ENCODE data around the gene LRRC37A.
"Not testable (repeated sequence)": the region's sequence is repeated elsewhere in the genome, so short reads cannot be mapped to it uniquely, and the experiment has no call there.

LRRC37A gene

DNA sequence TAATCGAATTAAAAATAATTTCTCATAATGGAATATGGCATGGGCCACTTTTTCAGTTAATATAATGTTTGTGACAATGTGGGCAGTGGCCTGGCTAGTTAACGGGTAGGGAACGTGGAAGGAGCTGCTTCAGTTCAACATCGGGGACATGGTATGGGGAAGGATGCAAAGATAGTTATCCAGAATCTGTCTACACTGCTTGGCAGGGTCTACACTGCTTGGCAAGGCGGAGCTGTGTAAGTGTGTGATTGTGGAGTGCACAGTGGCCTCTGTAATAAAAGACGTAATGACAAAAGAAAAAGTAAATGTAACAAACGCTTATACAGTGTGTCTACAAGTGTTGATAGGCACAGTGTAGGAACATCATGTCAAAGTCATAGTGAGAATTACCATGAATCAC, 7.3 kb upstream of the LRRC37A start:
- DNase-seq (ENCODE audit: low spot score) = not testable (repeated sequence)

DNA sequence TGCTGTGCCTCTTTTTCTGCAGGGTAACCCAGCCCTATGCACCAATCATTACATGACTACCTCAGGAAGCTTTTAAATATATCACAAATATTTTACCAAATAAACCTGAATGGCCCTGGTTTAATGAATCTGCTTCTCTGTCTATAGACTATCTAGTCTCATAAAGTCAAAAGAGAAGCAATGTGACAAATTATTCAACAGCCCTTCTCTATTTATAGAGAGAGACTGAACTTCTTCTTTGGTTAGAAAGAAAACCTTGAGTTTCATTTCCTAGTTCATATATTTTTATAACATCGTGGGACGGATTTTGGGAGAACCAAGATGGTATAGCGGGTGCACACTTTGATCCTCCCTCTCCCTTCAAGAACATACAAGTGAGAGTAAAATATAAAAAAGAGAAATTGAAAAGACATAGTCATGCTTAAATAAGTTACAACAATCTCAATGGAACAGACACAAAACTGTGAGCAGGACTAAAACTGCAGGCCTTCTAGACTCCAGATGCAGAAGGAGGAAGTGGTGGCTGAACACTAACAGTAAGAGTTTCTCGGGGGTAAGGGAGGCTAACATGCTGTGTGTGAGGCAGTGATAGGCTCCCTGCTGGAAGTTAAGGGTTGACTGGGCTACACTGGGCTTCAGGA, 3.9 kb upstream of the LRRC37A start:
- not testable (repeated sequence) for DNase-seq (ENCODE audit: low spot score)

DNA sequence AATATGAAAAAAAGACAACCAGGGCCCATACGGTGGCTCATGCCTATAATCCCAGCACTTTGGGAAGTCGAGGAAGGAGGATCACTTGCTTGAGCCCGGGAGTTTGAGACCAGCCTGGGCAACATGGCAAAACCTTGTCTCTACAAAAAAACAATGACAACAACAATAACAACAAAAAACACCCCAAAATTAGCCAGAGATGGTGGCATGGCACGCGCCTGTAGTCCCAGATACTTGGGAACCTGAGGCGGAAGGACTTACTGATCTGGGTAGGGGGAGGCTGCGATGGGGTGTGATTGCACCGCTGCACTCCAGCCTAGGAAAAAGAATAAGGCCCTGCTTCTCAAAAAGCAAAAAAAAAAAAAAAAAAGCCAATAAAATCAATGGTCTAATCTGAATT, 3.3 kb upstream of the LRRC37A start:
- not testable (repeated sequence) for DNase-seq (ENCODE audit: low spot score)

- not testable (repeated sequence) for DNase-seq (ENCODE audit: low spot score)
These were observed 46.3 kb downstream of the LRRC37A start for GRCh38 chr17:46341220-46341619.

DNA sequence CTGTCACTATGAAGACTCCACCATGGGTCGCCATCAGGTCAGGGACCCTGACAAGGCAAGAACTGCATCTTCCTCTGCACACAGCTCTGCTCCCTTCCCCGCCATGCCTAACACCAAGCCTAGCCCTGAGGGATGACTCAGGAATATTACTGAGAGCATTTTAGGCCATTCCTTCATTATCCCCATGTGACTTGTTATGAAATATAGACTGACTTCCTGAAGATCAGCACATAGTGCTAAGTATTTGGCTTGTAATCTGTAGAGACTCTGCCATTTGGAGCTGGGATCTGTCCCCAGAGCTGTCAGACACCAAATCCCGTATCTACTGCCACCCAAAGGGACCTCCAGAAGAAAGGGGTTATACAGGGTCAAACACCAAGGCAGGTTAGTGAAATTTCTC, 47.2 kb downstream of the LRRC37A start:
- DNase-seq (ENCODE audit: low spot score) = not testable (repeated sequence)

- not testable (repeated sequence) for DNase-seq (ENCODE audit: low spot score)
These were observed 53.4 kb downstream of the LRRC37A start for GRCh38 chr17:46348345-46348744.

GRCh38 chr17:46349060-46349459, 54.1 kb downstream of the LRRC37A start:
- not testable (repeated sequence) for DNase-seq (ENCODE audit: low spot score)

GRCh38 chr17:46353856-46354255, 58.9 kb downstream of the LRRC37A start:
- not testable (repeated sequence) for DNase-seq (ENCODE audit: low spot score)

DNA sequence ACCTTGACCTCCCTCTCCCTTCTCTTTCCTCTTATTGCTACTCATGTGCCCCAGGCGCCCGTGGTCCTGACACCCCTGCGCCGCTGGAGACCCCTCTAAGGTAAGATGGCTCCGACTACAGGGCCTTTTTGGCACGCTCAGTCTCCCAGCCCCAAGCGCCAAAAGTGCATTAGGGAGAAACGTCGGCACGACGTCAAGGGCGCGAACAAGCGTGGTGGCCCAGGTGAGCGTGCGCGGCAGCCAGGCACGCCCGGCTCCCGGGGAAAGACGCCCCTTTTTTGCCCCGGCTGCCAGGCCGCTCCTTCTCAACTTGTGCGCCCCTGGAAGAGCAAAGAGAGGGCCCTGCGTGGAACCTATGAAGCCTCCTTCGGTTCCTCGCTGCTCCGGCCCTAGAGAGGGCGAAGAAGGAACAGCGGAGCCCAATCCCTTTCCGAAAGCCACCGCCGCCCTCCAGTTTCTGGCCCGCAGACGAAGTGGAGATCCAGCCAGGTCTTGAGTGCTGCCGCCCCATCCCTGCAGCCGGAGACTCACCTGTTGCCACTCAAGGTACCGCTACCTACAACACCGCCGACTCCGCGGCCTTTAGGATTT, 66.3 kb downstream of the LRRC37A start:
- not testable (repeated sequence) for DNase-seq (ENCODE audit: low spot score)

- DNase-seq (ENCODE audit: low spot score) = not testable (repeated sequence)
These were observed 66.8 kb downstream of the LRRC37A start, which contains the start of gene ARL17B for GRCh38 chr17:46361755-46362154. ARL17B (minus strand) TSS chr17:46361766; CDS start chr17:46358397, 3,369 bp downstream.

DNA sequence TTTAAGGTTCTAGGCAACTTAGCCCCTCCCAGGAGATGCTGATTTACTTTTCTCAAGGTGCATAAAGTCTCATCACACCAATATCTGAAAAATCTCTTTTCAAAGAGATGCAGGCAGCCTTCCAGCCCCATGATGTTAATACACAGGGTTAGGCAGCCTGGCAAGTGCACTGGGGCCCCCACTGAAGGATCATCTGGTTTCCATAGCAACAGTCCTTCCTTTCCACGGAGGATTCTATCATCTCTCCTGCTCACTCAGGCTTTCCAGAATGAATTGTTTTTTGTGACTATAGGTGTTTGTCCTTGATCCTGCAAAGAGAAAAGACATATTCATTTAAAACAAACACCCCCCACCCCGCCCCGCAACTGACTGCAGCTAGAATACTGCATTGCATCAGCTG, 72.6 kb downstream of the LRRC37A start:
- not testable (repeated sequence) for DNase-seq (ENCODE audit: low spot score)

DNA sequence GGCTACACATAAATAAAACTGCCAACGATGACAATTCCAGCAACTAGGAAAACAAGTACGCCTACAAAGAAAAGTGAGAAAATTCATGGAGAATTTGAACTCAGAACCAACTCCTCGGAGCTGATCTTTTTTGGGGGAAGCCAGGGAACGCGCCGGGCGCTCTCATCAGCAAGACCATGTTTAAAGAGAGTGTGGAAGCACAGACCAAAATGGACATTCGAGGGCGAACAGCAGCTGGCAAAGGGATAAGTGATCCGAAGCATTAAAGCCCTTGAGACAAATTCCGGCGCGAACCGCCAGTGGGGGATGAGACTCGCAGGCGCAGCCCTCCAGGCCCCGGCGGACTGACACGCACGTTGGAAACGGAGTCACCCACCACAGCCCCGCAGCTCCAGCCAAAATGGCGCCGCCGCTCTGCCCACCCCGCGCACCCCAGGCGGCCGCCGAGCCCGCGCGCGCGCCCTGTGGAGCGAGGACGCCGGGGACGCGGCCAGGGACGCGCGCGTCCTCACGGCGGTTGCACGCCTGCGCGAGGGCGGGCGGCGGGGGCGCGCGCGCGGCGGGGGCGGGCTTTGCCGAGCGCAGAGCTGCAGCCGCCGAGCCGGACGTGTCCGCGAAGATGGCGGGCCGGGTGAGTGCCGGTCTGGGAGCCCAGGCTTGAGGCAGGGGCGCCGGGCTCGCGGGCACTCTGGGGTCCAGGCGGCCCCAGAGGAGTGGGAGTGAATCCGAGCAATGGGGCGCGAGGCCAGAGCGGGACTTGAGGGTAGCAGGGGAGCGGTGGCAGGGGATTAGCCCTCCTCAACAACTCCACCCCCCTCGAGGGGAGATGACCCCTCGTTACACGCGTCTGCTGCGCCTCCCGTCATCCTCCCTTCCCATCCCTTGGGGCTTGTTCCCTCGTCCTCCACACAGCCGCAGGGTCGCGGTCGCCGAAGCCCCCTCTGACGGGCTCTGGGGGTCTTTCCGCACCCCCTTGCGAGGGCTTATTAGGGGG, 77.6 kb downstream of the LRRC37A start:
- not testable (repeated sequence) for DNase-seq (ENCODE audit: low spot score)

DNA sequence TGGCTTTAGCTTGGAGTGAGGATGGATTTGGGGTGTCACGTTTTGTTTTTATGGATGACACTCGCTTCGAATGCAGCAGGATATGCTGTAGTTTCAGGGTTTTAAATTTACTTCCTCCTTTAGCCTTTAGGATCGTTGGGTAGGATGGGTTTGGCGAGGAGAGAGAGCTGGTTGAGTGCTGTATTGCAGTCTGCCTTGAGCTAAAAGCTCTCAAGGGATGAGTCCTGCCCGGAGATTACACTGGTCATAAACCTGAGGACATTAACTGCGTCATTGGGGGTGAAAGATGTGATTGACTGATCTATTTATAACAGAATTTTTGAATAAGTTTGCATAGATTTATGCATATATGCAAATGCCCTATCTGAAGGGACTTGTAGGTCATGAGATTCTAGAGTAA, 78.5 kb downstream of the LRRC37A start:
- not testable (repeated sequence) for DNase-seq (ENCODE audit: low spot score)

GRCh38 chr17:46383118-46383517, 88.2 kb downstream of the LRRC37A start:
- DNase-seq (ENCODE audit: low spot score) = not testable (repeated sequence)

- DNase-seq (ENCODE audit: low spot score) = not testable (repeated sequence)
These were observed 90.6 kb downstream of the LRRC37A start for GRCh38 chr17:46385491-46385890.
